Body of pancreas (tissue), 4 donors: ENCODE results near the gene VPS18.

ENCODE experiments used
- POLR2A ChIP-seq, 3 donors: fragments of 450-650 bp; IDR thresholded peaks; one replicate each; pipeline ENCODE4 v1.6.1; 2016; ENCODE audit warnings: antibody characterized with exemption in 3 of 3, mild to moderate bottlenecking in 2 of 3
- TF ChIP-seq, protein P1 (sequence below), 7 experiments: fragments of 450-650 bp in 4 of 7; fragments of 200-600 bp in 3 of 7; sonication (generic) in 3 of 7; IDR thresholded peaks; one replicate each; pipeline ENCODE4 v1.5.1; 2016 to 2019; ENCODE audit warnings: antibody characterized with exemption in 7 of 7

DNA sequence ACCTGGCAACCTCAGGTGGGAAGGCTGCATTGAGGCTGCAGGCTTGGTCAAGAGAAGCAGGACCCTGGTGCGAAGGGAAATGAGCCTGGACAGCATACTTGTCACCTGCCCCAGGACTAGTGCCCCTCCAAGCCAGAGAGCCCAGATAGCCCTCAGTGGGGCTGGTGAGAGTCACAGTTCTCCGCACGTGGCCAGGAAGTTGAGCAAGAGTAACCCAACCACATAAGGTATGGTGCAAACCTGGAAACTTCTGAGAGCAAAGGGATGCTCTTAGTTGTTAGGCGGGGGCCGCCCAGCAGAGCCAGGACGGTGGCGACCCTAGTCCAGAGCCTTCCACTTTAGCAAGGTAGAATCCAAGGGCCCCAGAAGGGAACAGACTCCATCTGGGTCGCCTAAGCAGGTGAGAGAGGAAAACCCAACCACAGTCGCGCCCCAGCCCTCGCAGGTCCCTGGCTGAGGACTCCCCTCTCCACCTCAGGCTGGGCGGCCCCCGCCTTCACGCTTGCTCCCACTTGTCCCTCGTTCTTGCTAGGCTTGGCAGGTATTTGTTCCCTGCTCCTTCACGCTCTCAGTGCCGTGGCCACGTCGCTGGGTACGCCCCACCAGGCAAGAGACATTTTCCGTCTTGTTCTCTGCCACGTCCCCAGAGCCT, 1.1 kb upstream of the VPS18 start:
- TF ChIP-seq, protein P1, sequence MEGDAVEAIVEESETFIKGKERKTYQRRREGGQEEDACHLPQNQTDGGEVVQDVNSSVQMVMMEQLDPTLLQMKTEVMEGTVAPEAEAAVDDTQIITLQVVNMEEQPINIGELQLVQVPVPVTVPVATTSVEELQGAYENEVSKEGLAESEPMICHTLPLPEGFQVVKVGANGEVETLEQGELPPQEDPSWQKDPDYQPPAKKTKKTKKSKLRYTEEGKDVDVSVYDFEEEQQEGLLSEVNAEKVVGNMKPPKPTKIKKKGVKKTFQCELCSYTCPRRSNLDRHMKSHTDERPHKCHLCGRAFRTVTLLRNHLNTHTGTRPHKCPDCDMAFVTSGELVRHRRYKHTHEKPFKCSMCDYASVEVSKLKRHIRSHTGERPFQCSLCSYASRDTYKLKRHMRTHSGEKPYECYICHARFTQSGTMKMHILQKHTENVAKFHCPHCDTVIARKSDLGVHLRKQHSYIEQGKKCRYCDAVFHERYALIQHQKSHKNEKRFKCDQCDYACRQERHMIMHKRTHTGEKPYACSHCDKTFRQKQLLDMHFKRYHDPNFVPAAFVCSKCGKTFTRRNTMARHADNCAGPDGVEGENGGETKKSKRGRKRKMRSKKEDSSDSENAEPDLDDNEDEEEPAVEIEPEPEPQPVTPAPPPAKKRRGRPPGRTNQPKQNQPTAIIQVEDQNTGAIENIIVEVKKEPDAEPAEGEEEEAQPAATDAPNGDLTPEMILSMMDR (IDR thresholded peaks at IDR 0.05) = no peak
- TF ChIP-seq POLR2A (IDR thresholded peaks at IDR 0.05) = no peak
